HEK293 (cell line): ENCODE data around the gene CENPX.

Source experiments
- CTCF ChIA-PET: fragments of 350-600 bp; formaldehyde crosslinking; extraction: SDS; loops from one replicate; lab custom pipeline; 2021; ENCODE audit warnings: antibody characterized with exemption; lab: Yijun Ruan, JAX
- POLR2A ChIA-PET: fragments of 300-600 bp; formaldehyde crosslinking; extraction: SDS; loops from one replicate; lab custom pipeline; 2020; ENCODE audit warnings: antibody characterized with exemption, inconsistent platforms; lab: Yijun Ruan, JAX
- H3K27ac ChIP-seq: fragments of 200-500 bp; sonication (Bioruptor generic); 2 replicates; pipeline ENCODE4 v1.5.1; 2014; ENCODE audit warnings: low read depth, low read length, control low read depth, inconsistent platforms; ENCODE audit errors: extremely low read depth
- H3K36me3 ChIP-seq, 2 experiments: fragments of 200-500 bp in 1 of 2; sonication (Bioruptor generic) in 1 of 2; 1 replicate in 1 of 2; 2 replicates in 1 of 2; pipeline ENCODE4 v1.5.1; 2014 to 2017; ENCODE audit warnings: inconsistent platforms in 2 of 2, low read length in 2 of 2; ENCODE audit not compliant: control insufficient read depth in 2 of 2, insufficient read depth in 1 of 2
- H3K4me1 ChIP-seq: fragments of 200-500 bp; sonication (Bioruptor generic); 2 replicates; pipeline ENCODE4 v1.5.1; 2014; ENCODE audit warnings: mild to moderate bottlenecking, low read length, inconsistent platforms; ENCODE audit not compliant: control insufficient read depth, insufficient read depth
- H3K4me3 ChIP-seq: 2 replicates; pipeline ENCODE4 v1.5.1; 2011; ENCODE audit warnings: low read depth, mild to moderate bottlenecking, control low read depth, low read length, moderate library complexity
- H3K9me3 ChIP-seq: fragments of 200-500 bp; sonication (Bioruptor generic); 2 replicates; pipeline ENCODE4 v1.5.1; 2014; ENCODE audit warnings: low read depth, low read length, inconsistent platforms; ENCODE audit not compliant: control insufficient read depth, insufficient read depth
- GLIS1 ChIP-seq: fragments of 450-650 bp; formaldehyde crosslinking; IDR thresholded peaks from 2 replicates; pipeline ENCODE4 v1.5.1; 2016; ENCODE audit warnings: missing biosample characterization, missing genetic modification characterization
- KLF1 ChIP-seq: fragments of 450-650 bp; formaldehyde crosslinking; IDR thresholded peaks from 2 replicates; pipeline ENCODE4 v1.5.1; 2016; ENCODE audit warnings: missing biosample characterization, missing genetic modification characterization
- KLF10 ChIP-seq: fragments of 450-650 bp; IDR thresholded peaks from 2 replicates; pipeline ENCODE4 v1.5.1; 2018; ENCODE audit warnings: missing biosample characterization, mild to moderate bottlenecking, missing genetic modification characterization
- MYNN ChIP-seq: fragments of 450-650 bp; formaldehyde crosslinking; IDR thresholded peaks from 2 replicates; pipeline ENCODE4 v1.5.1; 2016; ENCODE audit warnings: missing biosample characterization, missing genetic modification characterization, borderline replicate concordance
- TCF7L2 ChIP-seq: IDR thresholded peaks from 2 replicates; pipeline ENCODE4 v1.6.1; 2011; ENCODE audit warnings: low read depth, mild to moderate bottlenecking, inconsistent platforms, low read length, moderate library complexity, borderline replicate concordance
- ZBTB8A ChIP-seq: fragments of 450-650 bp; formaldehyde crosslinking; IDR thresholded peaks from 2 replicates; pipeline ENCODE4 v1.5.1; 2016; ENCODE audit warnings: missing biosample characterization, missing genetic modification characterization
- ZNF121 ChIP-seq: fragments of 450-650 bp; formaldehyde crosslinking; IDR thresholded peaks from 2 replicates; pipeline ENCODE4 v1.5.1; 2016; ENCODE audit warnings: missing biosample characterization, missing genetic modification characterization
- ZNF155 ChIP-seq: fragments of 450-650 bp; formaldehyde crosslinking; IDR thresholded peaks from 2 replicates; pipeline ENCODE4 v1.5.1; 2016; ENCODE audit warnings: missing biosample characterization, missing genetic modification characterization
- ZNF175 ChIP-seq: fragments of 450-650 bp; formaldehyde crosslinking; IDR thresholded peaks from 2 replicates; pipeline ENCODE4 v1.5.1; 2016; ENCODE audit warnings: missing biosample characterization, missing genetic modification characterization
- ZNF311 ChIP-seq: fragments of 450-650 bp; formaldehyde crosslinking; IDR thresholded peaks from 2 replicates; pipeline ENCODE4 v1.5.1; 2017; ENCODE audit warnings: missing biosample characterization, missing genetic modification characterization, borderline replicate concordance
- ZNF391 ChIP-seq: fragments of 450-650 bp; formaldehyde crosslinking; IDR thresholded peaks from 2 replicates; pipeline ENCODE4 v1.5.1; 2016; ENCODE audit warnings: low read depth, missing biosample characterization, missing genetic modification characterization, borderline replicate concordance
- ZNF555 ChIP-seq: fragments of 450-650 bp; formaldehyde crosslinking; conservative IDR thresholded peaks from 2 replicates; pipeline ENCODE4 v1.5.1; 2017; ENCODE audit warnings: missing biosample characterization, mild to moderate bottlenecking, missing genetic modification characterization, inconsistent platforms
- ZNF561 ChIP-seq: fragments of 450-650 bp; IDR thresholded peaks from 2 replicates; pipeline ENCODE4 v1.5.1; 2018; ENCODE audit warnings: missing biosample characterization, missing genetic modification characterization, borderline replicate concordance
- ZNF571 ChIP-seq: fragments of 450-650 bp; formaldehyde crosslinking; IDR thresholded peaks from 2 replicates; pipeline ENCODE4 v1.5.0; 2017; ENCODE audit warnings: missing biosample characterization, missing genetic modification characterization
- ZNF600 ChIP-seq: fragments of 450-650 bp; formaldehyde crosslinking; IDR thresholded peaks from 2 replicates; pipeline ENCODE4 v1.5.1; 2016; ENCODE audit warnings: missing biosample characterization, missing genetic modification characterization
- ZNF623 ChIP-seq: fragments of 450-650 bp; formaldehyde crosslinking; IDR thresholded peaks from 2 replicates; pipeline ENCODE4 v1.5.1; 2016; ENCODE audit warnings: missing biosample characterization, missing genetic modification characterization
- ZNF792 ChIP-seq: fragments of 450-650 bp; formaldehyde crosslinking; IDR thresholded peaks from 2 replicates; pipeline ENCODE4 v1.5.1; 2016; ENCODE audit warnings: missing biosample characterization, missing genetic modification characterization
- ZNF843 ChIP-seq: fragments of 450-650 bp; formaldehyde crosslinking; IDR thresholded peaks from 2 replicates; pipeline ENCODE4 v1.5.1; 2016; ENCODE audit warnings: missing biosample characterization, missing genetic modification characterization
- TF ChIP-seq, protein P1 (sequence below): fragments of 450-650 bp; formaldehyde crosslinking; IDR thresholded peaks from 2 replicates; pipeline ENCODE4 v1.5.1; 2017; ENCODE audit warnings: missing biosample characterization, missing genetic modification characterization

The CENPX gene

DNA sequence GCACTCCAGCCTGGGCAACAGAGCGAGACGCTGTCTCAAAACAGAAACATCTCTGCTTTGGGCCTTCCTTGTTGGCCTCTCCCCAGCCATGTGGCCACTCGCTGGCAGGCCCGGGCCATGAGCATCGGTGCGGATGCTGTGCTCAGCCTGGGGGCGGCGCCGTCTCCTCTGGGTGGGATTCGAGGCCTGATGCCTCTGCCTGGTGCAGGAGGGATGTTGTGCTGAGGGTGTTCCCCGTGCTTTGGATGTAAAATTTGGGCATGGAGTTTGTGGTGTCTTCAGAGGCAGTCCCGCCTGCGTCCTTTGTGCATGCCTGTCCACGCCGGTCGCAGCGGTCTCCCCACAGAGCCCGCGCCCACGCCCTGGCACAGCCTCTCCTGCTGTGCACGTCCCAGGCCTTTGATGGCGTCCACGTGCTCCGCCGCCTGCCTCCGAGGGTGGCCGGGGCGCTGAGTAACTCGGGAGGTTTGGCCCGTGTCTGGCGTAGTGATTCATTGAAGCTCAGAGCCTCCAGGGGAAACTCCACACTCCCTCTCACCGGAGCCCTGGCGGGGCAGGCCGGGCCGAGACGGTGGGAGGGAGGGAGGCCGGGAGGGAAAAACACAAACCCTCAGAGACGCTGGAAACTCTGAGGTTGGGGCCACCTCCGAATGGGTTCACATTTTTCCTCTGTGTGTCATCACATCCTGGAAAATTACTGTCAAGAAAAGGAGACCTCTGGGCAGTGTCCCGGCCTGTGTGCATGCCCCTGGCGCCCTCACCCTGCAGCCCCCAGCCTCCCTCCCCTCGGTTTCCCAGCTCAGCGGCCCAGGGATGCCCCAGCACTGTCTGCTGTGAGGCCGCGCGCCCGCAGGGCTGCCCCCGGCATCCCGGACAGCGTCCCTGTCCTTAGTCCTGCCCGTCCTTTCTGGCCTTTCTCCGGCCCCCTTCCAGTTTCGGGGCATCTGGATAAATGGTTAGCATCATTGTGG lies 19.0 kb downstream of the CENPX start (continued):
- TF ChIP-seq, protein P1, sequence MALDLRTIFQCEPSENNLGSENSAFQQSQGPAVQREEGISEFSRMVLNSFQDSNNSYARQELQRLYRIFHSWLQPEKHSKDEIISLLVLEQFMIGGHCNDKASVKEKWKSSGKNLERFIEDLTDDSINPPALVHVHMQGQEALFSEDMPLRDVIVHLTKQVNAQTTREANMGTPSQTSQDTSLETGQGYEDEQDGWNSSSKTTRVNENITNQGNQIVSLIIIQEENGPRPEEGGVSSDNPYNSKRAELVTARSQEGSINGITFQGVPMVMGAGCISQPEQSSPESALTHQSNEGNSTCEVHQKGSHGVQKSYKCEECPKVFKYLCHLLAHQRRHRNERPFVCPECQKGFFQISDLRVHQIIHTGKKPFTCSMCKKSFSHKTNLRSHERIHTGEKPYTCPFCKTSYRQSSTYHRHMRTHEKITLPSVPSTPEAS, result no peak
- no peak for TF ChIP-seq ZNF843
- TF ChIP-seq ZNF792 (tag by site-specific recombination), result no peak
- no peak for TF ChIP-seq ZNF555 (tag by site-specific recombination)
- TF ChIP-seq ZNF311 (tag by site-specific recombination), result no peak
- no peak for TF ChIP-seq ZNF571 (tag by site-specific recombination)
- TF ChIP-seq ZNF121 (tag by site-specific recombination), result 0 out of 2 replicates have a peak, but pooled peaks have one; percentile 22
- TF ChIP-seq KLF1, result no peak
- TF ChIP-seq ZNF391 (tag by site-specific recombination), result no peak
- 0 out of 2 replicates have a peak, but pooled peaks have one; percentile 9 for TF ChIP-seq ZNF623
- TF ChIP-seq ZNF561 (tag by site-specific recombination), result no peak

DNA sequence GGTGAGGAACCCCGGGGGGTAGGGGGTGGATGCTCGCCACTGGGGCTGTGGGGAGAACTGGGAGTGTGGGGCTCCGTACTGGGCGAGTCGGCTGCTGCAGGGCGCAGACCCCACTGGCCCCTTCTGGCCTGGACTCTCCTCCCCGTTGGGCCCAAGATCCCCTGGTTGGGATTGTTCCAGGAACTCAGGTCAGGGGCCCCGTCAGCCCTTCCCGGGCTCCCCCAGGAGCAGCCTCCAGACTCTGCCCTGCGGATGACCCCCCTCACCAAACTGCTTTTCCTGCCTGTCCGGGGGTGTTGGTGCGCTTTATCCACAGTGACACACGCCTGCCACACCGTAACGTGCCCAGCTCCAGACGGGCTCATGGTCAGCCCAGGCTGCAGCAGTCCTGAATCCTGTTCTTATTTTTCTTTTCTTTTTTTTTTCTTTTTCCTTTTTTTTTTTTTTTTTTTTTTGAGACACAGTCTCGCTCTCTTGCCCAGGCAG lies 21.1 kb downstream of the CENPX start:
- H3K4me3 ChIP-seq, result no peak overlapping the region
- no peak overlapping the region for H3K27ac ChIP-seq
- TF ChIP-seq TCF7L2 (no peak), ZBTB8A (0 out of 2 replicates have a peak, but pooled peaks have one; percentile 46), GLIS1 (peak; percentile 14; the same call in 1 of the 2 replicates), ZNF155 (tag by site-specific recombination) (no peak), ZNF600 (peak; percentile 38; the same call in 1 of the 2 replicates)
- H3K9me3 ChIP-seq, result no peaks in the 10 kb centered on the region
- ChIA-PET CTCF (interaction anchor here (1.1 kb wide), 1 partner anchor 14 kb away, joined by 3 read pairs; no protein-coding TSS in a partner anchor), POLR2A (interaction anchor here (0.6 kb wide), 1 partner anchor 95 kb away, joined by 7 read pairs; no protein-coding TSS in a partner anchor)
- H3K4me1 ChIP-seq, result peaks cover 6% of the 10 kb centered on the region; the same call in 1 of the 2 replicates
- peaks cover 0 to 6% of the 10 kb centered on the region in 2 experiments; a peak in 1 of 3 replicates for H3K36me3 ChIP-seq

DNA sequence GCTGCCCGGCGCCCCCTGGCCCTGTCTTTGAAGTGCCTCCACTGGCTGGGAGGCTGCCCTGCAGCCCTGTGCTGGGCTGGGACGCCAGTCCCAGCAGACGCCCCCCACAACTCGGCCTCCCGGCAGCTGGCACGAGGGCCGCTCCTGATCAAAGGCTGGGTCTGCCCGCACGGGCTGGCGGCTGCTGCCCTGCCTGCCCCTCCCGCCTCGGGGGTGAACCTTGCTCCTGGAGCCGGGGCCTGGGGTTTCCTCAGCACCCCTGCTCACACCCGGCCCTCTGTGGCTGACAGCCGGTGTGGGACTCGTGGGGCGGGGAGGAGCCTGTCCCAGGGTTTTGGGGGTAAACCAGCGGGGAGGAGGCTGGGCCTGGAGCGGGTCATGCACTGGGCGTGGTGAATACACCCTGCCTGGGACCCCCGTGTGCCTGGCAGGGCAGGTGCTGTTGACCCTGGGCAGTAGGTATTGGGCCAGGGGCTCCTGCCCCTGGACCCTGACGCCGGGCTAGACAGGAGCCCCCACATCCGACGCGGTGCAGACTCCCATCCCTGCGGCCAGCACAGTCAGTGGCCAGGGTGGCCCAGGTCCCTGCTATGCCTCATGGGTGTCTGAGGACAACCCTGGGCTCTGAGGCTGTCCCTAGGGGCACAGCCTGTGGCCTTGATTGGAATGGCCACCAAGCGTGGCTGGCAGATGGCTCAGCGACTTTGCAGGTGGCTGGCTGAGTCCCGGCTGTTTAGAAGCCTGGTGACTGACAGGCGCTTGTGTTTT lies 21.7 kb downstream of the CENPX start:
- TF ChIP-seq KLF10 (tag by site-specific recombination) (no peak), MYNN (tag by site-specific recombination) (0 out of 2 replicates have a peak, but pooled peaks have one; percentile 39), ZNF175 (tag by site-specific recombination) (no peak)
- CTCF ChIA-PET, result no interaction called here
- H3K27ac ChIP-seq, result no peak overlapping the region
- POLR2A ChIA-PET, result interaction anchor here (0.6 kb wide), 1 partner anchor 95 kb away, joined by 7 read pairs; no protein-coding TSS in a partner anchor
- H3K4me3 ChIP-seq, result no peak overlapping the region
- no peaks in the 10 kb centered on the region for H3K9me3 ChIP-seq
- H3K36me3 ChIP-seq, result peaks cover 0 to 6% of the 10 kb centered on the region in 2 experiments; a peak in 1 of 3 replicates
- H3K4me1 ChIP-seq, result peaks cover 6% of the 10 kb centered on the region; the same call in 1 of the 2 replicates
